HL-60 (cell line): ENCODE measurements around the gene ELOVL2.

Experiments
- CTCF ChIP-seq: IDR thresholded peaks from one replicate; pipeline ENCODE4 v1.5.1; 2011; ENCODE audit warnings: low read length, control low read depth, inconsistent platforms; ENCODE audit not compliant: insufficient read depth
- GABPA ChIP-seq: IDR thresholded peaks from 2 replicates; pipeline ENCODE4 v1.6.1; 2012; ENCODE audit warnings: low read depth
- POLR2AphosphoS5 ChIP-seq: IDR thresholded peaks from 2 replicates; pipeline ENCODE4 v1.6.1; 2012; ENCODE audit warnings: low read depth
- SPI1 ChIP-seq: IDR thresholded peaks from 2 replicates; pipeline ENCODE4 v1.6.1; 2012; ENCODE audit warnings: low read depth, mild to moderate bottlenecking, borderline replicate concordance
- TF ChIP-seq, protein P1 (sequence below): IDR thresholded peaks from 2 replicates; pipeline ENCODE4 v1.6.1; 2012; ENCODE audit warnings: low read depth; ENCODE audit not compliant: insufficient replicate concordance

DNA sequence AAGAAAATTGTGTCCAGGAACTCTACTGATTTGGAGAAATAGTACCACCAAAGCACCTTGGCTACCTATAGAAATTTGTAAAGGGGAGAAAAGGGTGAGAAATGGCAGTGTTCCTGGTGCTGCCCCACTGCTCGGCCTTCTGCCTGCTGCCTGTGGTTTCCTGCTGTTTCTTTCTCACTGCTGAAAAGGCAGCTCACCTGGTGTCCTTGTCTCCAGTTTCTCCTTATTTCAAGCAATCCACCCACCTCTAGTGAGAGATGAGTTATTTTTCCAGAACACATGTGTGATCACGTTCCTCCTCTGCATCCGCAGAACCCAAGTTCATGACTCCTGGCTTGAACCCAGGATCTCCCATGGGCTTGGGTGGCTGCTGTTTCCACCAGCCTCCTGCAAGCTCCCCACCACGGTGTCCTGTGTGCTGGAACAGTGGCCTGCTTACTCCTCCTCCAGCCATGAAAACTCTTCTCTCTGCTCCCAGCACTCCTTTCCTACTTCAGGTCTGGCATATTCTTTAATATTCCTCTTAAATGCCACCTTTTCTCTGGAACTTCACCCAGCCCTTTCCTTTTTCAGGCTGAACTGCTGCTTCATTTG, 48.9 kb downstream of the ELOVL2 start:
- TF ChIP-seq CTCF: no peak
- TF ChIP-seq, protein P1, sequence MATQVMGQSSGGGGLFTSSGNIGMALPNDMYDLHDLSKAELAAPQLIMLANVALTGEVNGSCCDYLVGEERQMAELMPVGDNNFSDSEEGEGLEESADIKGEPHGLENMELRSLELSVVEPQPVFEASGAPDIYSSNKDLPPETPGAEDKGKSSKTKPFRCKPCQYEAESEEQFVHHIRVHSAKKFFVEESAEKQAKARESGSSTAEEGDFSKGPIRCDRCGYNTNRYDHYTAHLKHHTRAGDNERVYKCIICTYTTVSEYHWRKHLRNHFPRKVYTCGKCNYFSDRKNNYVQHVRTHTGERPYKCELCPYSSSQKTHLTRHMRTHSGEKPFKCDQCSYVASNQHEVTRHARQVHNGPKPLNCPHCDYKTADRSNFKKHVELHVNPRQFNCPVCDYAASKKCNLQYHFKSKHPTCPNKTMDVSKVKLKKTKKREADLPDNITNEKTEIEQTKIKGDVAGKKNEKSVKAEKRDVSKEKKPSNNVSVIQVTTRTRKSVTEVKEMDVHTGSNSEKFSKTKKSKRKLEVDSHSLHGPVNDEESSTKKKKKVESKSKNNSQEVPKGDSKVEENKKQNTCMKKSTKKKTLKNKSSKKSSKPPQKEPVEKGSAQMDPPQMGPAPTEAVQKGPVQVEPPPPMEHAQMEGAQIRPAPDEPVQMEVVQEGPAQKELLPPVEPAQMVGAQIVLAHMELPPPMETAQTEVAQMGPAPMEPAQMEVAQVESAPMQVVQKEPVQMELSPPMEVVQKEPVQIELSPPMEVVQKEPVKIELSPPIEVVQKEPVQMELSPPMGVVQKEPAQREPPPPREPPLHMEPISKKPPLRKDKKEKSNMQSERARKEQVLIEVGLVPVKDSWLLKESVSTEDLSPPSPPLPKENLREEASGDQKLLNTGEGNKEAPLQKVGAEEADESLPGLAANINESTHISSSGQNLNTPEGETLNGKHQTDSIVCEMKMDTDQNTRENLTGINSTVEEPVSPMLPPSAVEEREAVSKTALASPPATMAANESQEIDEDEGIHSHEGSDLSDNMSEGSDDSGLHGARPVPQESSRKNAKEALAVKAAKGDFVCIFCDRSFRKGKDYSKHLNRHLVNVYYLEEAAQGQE: no peak
- TF ChIP-seq POLR2AphosphoS5: no peak
- no peak for TF ChIP-seq SPI1
- TF ChIP-seq GABPA: no peak
